Ecto neural progenitor cell (in vitro differentiated cells): ENCODE measurements around the gene CA7.
"Not testable (repeated sequence)": the region's sequence is repeated elsewhere in the genome, so short reads cannot be mapped to it uniquely, and the experiment has no call there.

Experiments
- DNase-seq: peaks from one replicate; pipeline ENCODE4 v3.0.0-alpha.2; 2018; ENCODE audit warnings: low spot score

CA7 gene

GRCh38 chr16:66846831-66847230 is 2.6 kb downstream of the CA7 start:
- DNase-seq: no peak

- no peak for DNase-seq
Observed at GRCh38 chr16:66847533-66848067, 3.4 kb downstream of the CA7 start.

GRCh38 chr16:66848172-66848571 is 4.0 kb downstream of the CA7 start:
- DNase-seq: no peak

- no peak for DNase-seq
Observed at GRCh38 chr16:66849021-66849420, 4.8 kb downstream of the CA7 start.

- DNase-seq: no peak
Observed at GRCh38 chr16:66849549-66849948, 5.3 kb downstream of the CA7 start.

GRCh38 chr16:66850115-66850815 is 6.1 kb downstream of the CA7 start:
- DNase-seq: no peak

GRCh38 chr16:66851166-66851964 is 7.2 kb downstream of the CA7 start:
- no peak for DNase-seq

GRCh38 chr16:66853261-66854139 is 9.3 kb downstream of the CA7 start:
- no peak for DNase-seq

GRCh38 chr16:66856184-66856730 is 12.0 kb downstream of the CA7 start:
- DNase-seq: no peak

- DNase-seq: no peak
Observed at GRCh38 chr16:66856801-66857200, 12.6 kb downstream of the CA7 start.

- DNase-seq: no peak
Observed at GRCh38 chr16:66857437-66857836, 13.2 kb downstream of the CA7 start.

GRCh38 chr16:66858740-66859396 is 14.7 kb downstream of the CA7 start:
- DNase-seq: no peak

- DNase-seq: no peak
Observed at GRCh38 chr16:66859397-66860068, 15.3 kb downstream of the CA7 start.

GRCh38 chr16:66862023-66862520 is 17.9 kb downstream of the CA7 start:
- no peak for DNase-seq

- DNase-seq: no peak
Observed at GRCh38 chr16:66863707-66864106, 19.5 kb downstream of the CA7 start.

- no peak for DNase-seq
Observed at GRCh38 chr16:66869424-66869823, 25.2 kb downstream of the CA7 start.

GRCh38 chr16:66871363-66871762 is 27.1 kb downstream of the CA7 start:
- DNase-seq: not testable (repeated sequence)

- no peak for DNase-seq
Observed at GRCh38 chr16:66871840-66872239, 27.6 kb downstream of the CA7 start.

GRCh38 chr16:66872559-66872942 is 28.3 kb downstream of the CA7 start:
- DNase-seq: no peak

GRCh38 chr16:66872943-66873684 is 28.9 kb downstream of the CA7 start:
- DNase-seq: peak; percentile 88
